Sigmoid colon (tissue), 3 donors: Measurements from ENCODE around the gene BBIP1.

ENCODE experiments used
- CTCF ChIP-seq, 4 experiments: fragments of 450-650 bp in 3 of 4; fragments of 200-600 bp in 1 of 4; IDR thresholded peaks; one replicate each; pipeline ENCODE4 v1.5.1; 2016 to 2019; ENCODE audit warnings: antibody characterized with exemption in 4 of 4, mild to moderate bottlenecking in 3 of 4, moderate library complexity in 2 of 4
- POLR2A ChIP-seq, 2 donors: fragments of 450-650 bp; IDR thresholded peaks; one replicate each; pipeline ENCODE4 v1.6.1; 2016; ENCODE audit warnings: antibody characterized with exemption in 2 of 2, mild to moderate bottlenecking in 2 of 2, moderate library complexity in 2 of 2

- TF ChIP-seq CTCF (IDR thresholded peaks at IDR 0.05) (no peak), POLR2A (IDR thresholded peaks at IDR 0.05) (no peak)
These were observed 59.6 kb downstream of the BBIP1 start for GRCh38 chr10:110859206-110859972.
